Endothelial cell of hepatic sinusoid (primary cell): ENCODE data around the gene MTURN.

Experiments used
- in situ Hi-C: cut with HindIII; loops from 2 replicates; pipeline ENCODE4 v1.10.0; 2017; ENCODE audit warnings: low sequenced_read_pairs

Gene MTURN

DNA sequence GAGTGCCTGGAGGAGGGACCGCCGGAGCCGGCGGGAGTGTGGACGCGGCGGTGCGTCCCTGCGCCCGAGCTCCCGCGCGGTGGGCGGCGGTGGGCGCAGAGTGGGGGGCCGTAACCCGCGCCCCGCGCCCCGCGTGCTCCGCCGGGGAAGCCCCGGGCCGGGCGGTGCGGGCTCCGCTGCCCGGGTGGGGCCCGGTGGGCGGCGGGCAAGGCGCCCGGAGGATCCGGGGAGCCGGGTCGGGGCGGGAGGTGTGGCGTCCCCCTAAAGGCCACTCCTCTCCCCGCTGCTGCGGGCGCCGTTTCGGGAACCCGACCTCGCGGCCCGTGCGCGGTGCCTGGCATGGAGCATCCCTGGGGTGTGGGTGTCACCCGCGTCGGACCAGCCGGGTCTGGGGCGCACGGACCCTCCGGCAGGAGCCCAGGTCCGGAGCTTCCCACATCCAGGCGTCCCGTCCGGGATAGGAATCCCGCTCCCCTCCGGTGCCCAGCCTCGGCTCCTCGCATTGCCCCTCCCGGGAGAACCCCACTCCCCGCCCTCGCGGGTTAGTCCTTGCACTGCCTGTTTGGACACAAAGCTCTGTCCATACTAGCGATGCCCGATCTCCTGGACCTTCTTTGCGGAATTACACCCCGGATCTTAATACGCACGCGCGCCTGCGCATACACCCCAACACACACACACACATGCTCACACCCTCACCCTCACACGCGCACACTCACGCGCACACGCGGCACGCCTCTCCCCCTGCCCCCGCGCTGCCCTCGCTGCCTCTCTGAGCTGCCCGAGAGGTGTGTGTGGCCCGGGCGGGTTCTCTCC is 723 bp downstream of the MTURN start:
- in situ Hi-C loops, result no loop called here

- in situ Hi-C loops, result no loop called here
Observed at GRCh38 chr7:30136117-30136731, 1.4 kb downstream of the MTURN start.

DNA sequence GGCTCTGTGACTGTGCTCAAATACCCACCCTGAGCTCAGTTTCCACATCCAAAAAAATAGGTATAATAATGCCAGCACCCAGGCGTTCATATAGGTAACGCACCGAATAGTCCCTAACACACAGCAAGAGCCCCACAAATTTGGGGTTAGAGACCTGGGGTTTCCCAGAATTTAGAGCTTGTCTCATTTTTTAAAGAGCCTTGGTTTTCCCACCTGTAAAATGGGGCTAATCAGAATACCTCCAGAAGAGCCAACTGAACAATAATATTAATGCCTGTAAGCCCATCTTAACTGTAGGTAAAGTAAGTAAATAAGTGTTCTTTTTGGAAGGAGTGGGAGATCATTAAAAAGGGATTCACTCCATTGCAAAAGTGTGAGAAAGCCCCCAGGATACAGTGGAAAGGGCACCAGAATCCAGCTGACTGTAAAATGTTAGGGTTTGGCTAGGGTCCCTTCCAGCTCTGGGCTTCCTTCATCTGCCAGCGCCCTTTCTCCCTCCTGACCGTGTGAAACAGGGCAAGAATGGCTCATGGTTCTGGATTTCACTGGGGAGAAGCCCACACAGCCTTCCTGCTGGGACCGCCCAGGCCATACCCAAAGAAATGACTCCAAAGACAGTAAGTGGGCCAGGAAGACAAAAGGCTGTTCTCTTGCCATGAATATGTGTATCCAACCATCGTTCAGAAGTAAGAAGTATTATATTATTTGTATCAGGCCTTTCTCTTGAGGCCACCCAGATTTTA is 2.1 kb downstream of the MTURN start:
- in situ Hi-C loops, result no loop called here

DNA sequence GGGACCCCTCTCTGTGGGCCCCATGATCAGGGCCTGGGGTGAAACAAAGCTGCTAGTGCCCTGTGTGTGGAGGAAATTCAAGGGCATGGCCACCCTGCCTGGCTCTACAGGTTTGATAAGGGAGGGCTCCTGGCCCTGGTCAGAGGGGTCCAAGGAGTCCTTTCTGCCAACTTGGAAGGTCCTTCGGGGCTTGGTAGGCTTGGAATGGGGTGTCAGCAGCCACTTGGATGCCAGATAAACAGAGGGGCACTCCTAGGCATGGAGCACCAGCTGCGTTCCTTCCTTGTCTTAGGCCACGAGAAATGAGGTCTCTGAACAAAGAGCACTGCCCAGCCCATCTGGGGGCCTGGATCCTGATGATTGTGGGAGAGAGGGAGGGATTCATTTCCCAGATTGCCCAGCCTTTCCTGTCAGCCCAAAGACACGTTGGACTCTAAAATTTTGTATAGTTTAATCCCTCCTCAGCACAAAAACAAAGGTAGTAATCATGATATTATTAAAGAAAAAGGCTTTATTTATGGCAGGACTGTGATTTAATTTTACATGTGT is 5.1 kb downstream of the MTURN start:
- in situ Hi-C loops, result loop anchor here (5.0 kb wide), 1 partner anchor 78 kb away; no protein-coding TSS in a partner anchor

- in situ Hi-C loops, result loop anchor here (5.0 kb wide), 1 partner anchor 78 kb away; no protein-coding TSS in a partner anchor
Observed at GRCh38 chr7:30140456-30140855, 5.7 kb downstream of the MTURN start.

- in situ Hi-C loops, result loop anchor here (5.0 kb wide), 1 partner anchor 80 kb away; no protein-coding TSS in a partner anchor
Observed at GRCh38 chr7:30142710-30143109, 7.9 kb downstream of the MTURN start.

DNA sequence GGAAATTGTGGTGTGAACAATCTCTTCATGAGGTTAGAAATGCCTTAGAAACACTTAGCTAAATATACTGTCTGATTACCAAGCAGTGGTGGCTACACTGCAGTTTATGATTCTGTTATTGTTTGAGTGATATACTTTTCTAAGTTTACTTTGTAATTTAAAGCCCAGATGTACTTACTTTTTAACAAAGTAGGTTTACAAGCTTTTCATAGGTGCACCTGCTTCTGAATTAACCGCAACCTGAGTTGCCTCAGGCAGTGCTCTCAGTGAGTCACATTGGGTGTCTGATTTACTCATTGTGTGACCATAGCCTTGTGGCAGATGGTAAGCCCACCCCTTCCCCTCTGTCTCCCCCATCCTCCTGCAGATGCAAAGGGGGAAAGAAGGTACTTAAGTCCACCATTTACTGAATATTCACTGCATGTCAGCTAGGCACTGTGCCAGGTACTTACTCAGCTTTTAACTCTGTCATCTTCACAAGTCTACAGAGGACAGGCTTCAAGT is 9.0 kb downstream of the MTURN start:
- in situ Hi-C loops, result loop anchor here (5.0 kb wide), 1 partner anchor 81 kb away; no protein-coding TSS in a partner anchor

GRCh38 chr7:30144657-30145306 is 10.0 kb downstream of the MTURN start:
- in situ Hi-C loops, result loop anchor here (5.0 kb wide), 1 partner anchor 82 kb away; no protein-coding TSS in a partner anchor

- in situ Hi-C loops, result no loop called here
Observed at GRCh38 chr7:30145426-30145970, 10.7 kb downstream of the MTURN start.

GRCh38 chr7:30146127-30146612 is 11.4 kb downstream of the MTURN start:
- in situ Hi-C loops, result no loop called here

GRCh38 chr7:30147223-30147622 is 12.4 kb downstream of the MTURN start:
- in situ Hi-C loops, result no loop called here

DNA sequence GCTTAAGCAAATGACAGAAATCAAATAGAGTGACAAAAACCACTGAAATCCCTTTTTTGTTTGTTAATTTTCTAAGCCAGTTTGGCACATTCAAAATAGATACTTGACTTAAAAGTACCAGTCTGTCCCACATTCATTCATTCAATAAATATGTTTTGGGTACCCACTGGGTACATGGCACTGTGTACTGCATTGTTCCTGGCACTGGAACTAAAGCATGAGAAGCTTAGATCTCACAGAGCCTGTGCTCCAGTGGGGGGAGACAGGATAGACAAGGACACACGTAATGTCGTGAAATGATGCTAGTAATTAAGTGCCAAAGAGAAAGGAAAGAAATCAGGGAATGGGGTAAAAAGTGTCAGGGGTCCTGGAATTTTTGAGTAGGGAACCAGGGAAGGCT is 13.0 kb downstream of the MTURN start:
- in situ Hi-C loops, result no loop called here

- in situ Hi-C loops, result no loop called here
Observed at GRCh38 chr7:30148426-30148825, 13.6 kb downstream of the MTURN start.

DNA sequence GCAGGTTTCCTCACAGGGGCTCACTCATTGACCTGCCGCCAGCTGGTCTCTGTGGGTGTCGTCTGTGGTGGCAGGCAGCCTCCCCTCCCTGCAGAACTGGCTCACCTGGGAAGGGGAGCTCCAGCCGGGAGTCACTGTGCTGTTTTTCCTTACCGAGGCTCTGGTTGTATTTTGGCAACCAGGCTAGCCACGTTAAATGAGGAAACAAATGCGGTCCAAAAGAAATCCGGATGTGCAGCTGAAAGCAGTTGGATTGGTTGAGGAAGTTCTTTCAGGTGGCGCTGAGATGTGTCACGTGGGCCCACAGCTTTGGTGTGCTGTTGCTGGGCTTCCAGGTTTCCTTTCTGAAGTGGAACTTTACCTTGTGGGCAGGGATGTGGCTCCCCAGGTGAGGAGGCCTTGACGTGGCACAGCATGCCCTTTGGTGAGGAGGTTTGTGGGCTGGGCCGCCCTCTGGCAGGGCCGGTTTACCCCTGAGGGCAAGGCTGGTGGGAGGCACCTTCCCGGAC is 14.2 kb downstream of the MTURN start:
- in situ Hi-C loops, result no loop called here

GRCh38 chr7:30149640-30150272 is 15.0 kb downstream of the MTURN start:
- in situ Hi-C loops, result no loop called here

- in situ Hi-C loops, result no loop called here
Observed at GRCh38 chr7:30150711-30151110, 15.9 kb downstream of the MTURN start.

DNA sequence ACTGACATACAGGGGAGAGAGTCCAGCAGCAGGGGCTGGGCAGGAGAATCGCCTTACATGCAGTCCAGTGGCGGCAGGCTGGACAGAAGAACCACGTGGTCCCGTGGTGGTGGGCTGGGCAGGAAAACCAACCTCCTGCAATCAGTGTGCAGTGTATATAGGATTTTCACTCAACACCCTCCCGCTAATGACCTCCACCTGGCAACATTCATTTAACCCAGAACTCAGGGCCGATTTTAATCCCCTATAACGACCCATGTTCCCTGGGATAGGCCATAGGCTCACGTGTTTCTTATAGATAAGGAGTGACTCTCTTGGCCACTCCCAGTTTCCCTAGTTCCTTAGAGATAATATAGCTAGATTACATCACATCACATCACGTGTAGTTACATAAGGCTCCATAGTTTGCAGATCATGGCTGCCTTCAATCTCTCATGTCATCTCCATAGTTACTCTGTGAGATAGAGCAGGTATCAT is 19.4 kb downstream of the MTURN start:
- in situ Hi-C loops, result no loop called here

DNA sequence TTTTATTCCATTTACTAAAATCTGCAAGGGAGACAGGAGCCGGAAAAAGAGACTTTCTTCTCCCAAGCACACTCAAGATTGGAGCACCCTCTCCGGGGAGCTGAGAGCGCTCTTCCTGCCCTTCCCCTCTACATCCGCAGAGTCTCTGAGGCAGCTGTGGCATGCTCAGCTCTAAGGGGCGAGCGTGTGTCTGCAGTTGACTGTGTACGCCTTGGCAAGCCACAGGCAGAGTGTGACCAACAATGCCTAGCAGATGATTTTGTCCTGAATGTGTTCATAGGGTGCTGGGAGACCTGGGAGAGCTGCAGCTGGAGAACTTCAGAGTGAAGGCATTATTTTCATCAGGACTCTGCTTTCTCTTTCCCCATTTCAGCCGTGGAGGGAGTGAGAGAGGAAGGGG is 20.7 kb downstream of the MTURN start:
- in situ Hi-C loops, result no loop called here

- in situ Hi-C loops, result no loop called here
Observed at GRCh38 chr7:30157204-30157603, 22.4 kb downstream of the MTURN start.
